Thyroid gland (tissue), 4 donors: ENCODE results near the gene NNAT.

Experiments used
- CTCF ChIP-seq, 6 experiments: fragments of 200-600 bp in 3 of 6; fragments of 450-650 bp in 3 of 6; sonication (generic) in 3 of 6; IDR thresholded peaks; one replicate each; pipeline ENCODE4 v1.5.1; 2016 to 2019; ENCODE audit warnings: antibody characterized with exemption in 6 of 6, mild to moderate bottlenecking in 2 of 6, inconsistent platforms in 1 of 6, moderate library complexity in 1 of 6
- POLR2A ChIP-seq, 2 donors: fragments of 450-650 bp; IDR thresholded peaks; one replicate each; pipeline ENCODE4 v1.6.1; 2017; ENCODE audit warnings: antibody characterized with exemption in 2 of 2, mild to moderate bottlenecking in 2 of 2, moderate library complexity in 1 of 2

GRCh38 chr20:37481610-37482009, 39.4 kb upstream of the NNAT start:
- TF ChIP-seq CTCF (IDR thresholded peaks at IDR 0.05) (no peak), POLR2A (IDR thresholded peaks at IDR 0.05) (no peak)
